T-helper 2 cell (primary cell): ENCODE results near the gene ATP2A1.
"Not testable (repeated sequence)": the region's sequence is repeated elsewhere in the genome, so short reads cannot be mapped to it uniquely, and the experiment has no call there.

Experiments
- DNase-seq, 5 experiments: peaks; one replicate each; pipeline versions ENCODE4 v3.0.0 to v3.0.0-alpha.2; 2012 to 2022

ATP2A1 gene

DNA sequence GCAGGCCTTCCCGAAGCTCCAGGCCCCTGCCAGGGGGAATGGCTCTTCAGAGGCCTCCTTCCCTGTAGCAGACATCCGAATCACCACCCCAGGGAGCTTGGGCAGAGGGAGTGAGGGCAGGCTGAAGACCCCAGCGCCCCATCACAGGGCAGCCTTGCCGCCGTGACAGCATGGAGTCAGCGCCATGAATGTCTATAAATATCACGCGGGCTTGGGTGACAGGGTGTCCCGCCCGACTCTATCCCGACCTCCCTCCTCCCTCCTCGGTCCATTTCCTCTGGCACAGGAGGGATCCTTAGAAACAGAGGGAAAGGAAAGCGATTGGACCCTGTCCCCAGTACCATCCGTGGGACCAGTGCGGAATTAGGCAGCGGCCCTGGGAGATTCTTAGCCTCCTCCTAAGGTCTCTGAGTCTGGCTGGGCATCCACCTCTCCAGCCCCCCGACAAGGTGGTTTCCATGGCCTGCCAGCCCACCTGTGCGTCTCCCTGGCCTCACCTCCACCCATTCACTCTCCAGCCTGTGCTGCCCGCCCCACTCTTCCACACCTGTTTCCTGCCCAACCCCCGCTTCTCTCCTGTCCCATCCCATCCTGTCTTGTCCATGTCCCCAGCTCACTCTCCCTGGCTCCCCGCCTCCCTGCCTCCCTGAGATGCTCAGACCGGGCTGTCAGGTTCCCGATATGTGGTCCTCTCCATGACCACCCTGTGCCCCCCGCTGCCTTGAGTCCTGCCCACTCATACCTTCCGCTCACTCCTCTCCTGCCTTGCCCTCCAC lies 5.1 kb downstream of the ATP2A1 start:
- no peak for DNase-seq

DNA sequence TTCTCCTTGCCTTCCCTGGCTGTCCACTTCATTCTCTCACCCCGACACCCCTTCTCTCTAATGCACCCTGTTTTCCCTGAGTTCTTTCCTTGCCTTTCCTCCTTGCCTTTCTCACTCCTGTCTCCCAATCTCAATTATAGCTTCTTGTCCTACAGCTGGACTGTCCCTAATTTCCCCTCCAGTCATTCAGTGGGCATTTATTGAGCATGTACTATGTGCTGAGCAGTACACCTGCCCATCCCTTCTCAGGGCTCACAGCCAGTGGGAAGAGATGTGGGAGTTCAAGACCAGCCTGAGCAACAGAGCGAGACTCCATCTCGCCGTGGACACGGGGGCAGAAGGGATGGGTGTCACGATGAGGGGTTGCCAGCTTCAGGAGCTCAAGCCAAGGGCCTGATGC lies 5.8 kb downstream of the ATP2A1 start:
- no peak for DNase-seq

DNA sequence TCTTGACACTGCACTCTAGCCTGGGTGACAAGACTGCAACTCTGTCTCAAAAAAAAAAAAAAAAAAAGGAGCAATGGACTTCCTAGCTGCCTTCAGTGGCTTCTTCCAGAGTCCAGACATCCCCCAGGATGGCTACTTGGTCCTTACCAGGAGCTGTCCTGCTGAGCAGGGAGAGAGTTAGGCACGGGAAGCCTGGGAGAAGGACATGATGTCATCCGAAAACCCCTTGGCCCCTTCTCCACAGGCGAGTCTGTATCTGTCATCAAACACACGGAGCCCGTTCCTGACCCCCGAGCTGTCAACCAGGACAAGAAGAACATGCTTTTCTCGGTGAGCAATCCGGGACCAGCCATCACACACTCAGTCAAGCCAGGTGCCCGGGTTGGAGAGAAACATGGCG lies 8.7 kb downstream of the ATP2A1 start:
- DNase-seq = no peak

DNA sequence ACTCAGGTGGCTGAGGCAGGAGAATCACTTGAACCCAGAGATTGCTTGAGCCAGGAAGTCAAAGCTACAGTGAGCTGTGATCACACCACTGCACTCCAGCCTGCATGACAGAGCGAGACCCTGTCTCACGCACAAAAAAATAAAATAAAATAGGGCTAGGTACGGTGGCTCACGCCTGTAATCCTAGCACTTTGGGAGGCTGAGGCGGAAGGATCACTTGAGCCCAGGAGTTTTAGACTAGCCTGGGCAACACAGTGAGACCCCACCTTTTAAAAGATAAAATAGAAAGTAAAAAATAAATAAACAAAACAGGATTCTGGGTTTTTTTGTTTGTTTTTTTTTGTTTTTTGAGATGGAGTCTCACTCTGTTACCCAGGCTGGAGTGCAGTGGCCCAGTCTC lies 12.1 kb downstream of the ATP2A1 start:
- DNase-seq = not testable (repeated sequence)

DNA sequence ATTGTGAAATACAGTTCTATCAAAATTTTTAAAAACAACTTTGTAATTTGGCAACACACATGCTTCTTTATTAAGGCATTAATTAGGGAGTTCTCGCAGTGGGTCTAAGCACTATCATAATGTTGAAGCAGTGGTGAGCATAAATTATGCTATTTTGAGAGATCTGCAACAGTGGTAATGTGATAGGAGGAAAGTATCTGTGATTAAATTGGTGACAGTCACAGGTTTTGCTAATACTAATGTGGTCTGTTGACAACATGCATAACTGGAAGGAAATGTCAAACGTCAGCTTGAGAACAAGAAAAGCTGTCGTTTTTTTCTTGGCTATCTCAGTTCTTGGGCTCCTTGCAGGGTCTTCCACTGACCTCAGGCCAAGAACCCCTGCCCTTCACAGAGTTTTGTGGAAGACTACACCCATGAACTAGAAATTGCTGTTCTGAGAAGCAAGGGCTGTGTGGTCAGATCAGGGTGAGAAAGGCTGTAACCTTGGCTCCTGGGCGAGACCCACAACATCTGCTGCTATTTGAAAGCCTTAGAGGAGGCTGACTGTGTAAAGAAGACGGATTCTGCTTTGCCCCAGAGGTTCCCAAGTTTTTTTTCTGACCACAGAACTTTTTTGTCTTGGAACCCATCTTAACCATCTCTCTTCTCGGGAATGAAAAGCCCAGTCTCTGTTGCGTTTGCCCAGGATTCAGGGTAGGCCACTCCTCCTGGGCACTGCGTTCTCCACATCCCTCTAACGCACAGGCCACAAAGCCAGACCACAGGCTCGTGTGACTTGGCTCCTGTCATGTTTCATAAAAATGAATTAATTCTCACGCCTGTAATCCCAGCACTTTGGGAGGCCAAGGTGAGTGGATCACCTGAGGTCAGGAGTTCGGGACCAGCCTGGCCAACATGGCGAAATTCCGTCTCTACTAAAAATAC lies 13.9 kb downstream of the ATP2A1 start:
- DNase-seq = no peak

DNA sequence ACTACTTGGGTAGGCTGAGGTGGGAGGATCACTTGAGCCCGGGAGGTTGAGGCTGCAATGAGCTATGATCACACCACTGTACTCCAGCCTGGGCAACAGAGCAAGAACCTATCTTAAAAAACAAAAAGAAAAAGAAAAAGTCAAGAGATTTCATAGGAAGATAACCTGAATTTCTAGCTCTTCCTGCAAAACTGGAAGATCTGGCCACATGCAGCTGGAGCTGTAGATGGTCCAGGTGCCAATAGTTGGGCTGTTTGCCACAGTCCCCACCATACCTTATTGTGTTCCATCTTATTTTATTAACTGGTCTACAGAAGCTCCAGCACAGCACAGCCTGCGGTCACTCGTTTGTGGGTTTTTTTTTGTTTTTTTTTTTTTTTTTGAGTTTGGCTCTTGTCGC lies 15.0 kb downstream of the ATP2A1 start:
- no peak for DNase-seq

DNA sequence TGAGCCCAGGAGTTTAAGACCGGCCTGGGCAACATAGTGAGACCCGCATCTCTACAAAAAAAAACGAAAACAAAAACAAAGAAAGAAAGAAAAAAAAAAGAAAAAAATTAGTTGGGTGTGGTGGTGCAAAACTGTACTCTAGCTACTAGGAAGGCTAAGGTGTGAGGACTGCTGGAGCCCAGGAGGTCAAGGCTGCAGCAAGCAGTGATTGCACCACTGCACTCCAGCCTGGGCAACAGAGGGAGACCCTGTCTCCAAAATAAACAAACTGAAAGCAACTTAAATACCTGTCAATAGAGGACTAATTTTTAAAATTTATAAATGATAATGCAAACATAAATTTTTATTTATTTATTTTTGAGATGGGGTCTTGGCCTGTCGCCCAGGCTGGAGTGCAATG lies 17.3 kb downstream of the ATP2A1 start:
- no peak for DNase-seq

DNA sequence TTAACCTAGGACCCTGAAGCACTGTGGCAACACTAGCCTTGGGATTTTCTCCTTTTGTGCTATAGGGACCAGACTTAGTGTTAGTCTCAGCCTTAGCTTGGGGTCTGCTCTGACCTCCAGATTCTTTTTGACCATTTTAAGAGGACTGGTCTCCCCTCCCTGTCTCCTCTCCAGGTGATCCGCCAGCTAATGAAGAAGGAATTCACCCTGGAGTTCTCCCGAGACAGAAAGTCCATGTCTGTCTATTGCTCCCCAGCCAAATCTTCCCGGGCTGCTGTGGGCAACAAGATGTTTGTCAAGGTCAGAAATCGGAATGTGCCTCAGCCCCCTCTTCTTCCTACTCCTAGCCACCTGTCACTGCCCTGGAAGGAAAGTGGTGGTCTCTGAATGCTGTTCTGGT lies 19.5 kb downstream of the ATP2A1 start:
- DNase-seq = no peak

DNA sequence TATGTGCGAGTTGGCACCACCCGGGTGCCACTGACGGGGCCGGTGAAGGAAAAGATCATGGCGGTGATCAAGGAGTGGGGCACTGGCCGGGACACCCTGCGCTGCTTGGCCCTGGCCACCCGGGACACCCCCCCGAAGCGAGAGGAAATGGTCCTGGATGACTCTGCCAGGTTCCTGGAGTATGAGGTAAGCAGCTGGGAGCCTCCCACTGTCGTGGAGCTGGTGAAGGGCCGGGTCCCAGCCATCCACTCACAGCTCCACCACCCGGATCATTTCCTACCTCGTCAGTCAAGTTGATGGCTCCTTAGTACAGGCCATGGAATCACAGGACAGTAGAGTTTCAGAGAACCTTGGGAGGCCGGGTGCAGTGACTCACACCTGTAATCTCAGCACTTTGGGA lies 20.0 kb downstream of the ATP2A1 start:
- no peak for DNase-seq

DNA sequence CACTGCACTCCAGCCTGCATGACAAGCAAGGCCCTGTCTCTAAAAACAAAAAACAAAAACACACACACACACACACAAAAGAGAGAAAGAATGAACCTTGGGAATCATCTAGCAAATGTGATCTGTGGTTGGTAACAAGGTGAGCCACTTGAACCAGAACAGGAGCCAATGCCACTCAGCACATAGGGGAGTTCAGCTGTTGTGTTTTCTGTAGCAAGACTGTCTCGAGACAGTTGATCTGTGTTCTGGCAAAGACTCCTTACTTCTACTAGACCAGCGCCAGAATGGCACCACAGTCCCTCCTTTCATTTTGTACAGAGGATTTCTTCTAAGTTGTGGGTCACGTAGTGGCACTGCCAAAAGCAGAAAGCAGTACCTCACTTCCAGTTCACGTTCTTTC lies 20.7 kb downstream of the ATP2A1 start:
- DNase-seq = no peak

DNA sequence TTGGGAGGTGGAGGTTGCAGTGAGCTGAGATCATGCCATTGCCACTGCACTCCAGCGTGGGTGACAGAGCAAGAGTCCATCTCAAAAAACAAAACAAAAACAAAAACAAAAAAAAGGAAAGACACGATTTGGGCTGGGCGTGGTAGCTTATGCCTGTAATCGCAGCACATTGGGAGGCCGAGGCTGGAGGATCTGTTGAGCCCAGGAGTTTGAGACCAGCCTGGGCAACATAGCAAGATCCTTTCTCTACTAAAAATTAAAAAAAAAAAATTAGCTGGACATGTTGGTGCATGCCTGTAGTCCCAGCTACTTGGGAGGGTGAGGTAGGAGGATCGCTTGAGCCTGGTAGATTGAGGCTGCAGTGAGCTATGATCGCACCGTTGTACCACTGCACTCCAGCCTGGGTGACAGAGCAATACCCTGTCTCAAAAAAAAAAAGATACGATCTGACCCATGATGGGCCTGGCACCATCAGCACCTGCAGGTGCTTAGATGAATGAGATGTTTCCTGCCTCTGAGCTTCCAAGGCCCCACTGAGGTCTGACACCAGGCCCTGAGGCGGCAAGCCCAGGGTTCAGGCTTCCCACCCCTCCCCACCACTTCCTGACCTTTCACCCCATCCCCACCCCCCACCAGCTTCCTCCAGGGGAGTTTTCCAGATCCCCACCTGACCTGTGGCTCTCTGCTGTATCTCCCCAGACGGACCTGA lies 21.7 kb downstream of the ATP2A1 start:
- no peak for DNase-seq

DNA sequence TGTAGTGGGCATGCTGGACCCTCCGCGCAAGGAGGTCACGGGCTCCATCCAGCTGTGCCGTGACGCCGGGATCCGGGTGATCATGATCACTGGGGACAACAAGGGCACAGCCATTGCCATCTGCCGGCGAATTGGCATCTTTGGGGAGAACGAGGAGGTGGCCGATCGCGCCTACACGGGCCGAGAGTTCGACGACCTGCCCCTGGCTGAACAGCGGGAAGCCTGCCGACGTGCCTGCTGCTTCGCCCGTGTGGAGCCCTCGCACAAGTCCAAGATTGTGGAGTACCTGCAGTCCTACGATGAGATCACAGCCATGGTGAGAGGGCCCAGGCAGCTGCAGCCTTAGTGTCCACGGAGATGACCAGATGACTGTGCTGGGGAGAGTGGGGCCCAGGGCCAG lies 22.3 kb downstream of the ATP2A1 start:
- DNase-seq = no peak

DNA sequence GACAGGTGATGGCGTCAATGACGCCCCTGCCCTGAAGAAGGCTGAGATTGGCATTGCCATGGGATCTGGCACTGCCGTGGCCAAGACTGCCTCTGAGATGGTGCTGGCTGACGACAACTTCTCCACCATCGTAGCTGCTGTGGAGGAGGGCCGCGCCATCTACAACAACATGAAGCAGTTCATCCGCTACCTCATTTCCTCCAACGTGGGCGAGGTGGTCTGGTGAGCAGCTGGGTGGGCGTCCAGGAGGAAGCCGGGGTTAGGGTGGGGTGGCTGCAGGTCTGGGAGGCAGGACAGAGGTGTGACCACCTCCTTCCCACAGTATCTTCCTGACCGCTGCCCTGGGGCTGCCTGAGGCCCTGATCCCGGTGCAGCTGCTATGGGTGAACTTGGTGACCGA lies 23.6 kb downstream of the ATP2A1 start:
- DNase-seq = no peak

DNA sequence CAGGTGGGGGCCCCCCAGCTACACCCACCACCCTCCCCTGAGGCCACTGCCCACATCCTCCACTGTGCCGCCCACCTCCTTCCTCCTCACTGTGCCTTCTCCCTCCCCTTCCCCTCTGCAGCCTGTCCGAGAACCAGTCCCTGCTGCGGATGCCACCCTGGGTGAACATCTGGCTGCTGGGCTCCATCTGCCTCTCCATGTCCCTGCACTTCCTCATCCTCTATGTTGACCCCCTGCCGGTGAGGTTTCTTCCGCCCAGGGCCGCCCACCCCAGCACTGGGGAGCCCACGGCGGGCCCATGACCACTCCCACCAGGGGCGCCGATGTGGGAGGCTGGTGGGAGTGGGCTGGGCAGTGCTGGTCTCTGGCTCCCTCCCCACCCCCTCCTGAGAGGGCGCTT lies 24.6 kb downstream of the ATP2A1 start:
- DNase-seq = no peak

DNA sequence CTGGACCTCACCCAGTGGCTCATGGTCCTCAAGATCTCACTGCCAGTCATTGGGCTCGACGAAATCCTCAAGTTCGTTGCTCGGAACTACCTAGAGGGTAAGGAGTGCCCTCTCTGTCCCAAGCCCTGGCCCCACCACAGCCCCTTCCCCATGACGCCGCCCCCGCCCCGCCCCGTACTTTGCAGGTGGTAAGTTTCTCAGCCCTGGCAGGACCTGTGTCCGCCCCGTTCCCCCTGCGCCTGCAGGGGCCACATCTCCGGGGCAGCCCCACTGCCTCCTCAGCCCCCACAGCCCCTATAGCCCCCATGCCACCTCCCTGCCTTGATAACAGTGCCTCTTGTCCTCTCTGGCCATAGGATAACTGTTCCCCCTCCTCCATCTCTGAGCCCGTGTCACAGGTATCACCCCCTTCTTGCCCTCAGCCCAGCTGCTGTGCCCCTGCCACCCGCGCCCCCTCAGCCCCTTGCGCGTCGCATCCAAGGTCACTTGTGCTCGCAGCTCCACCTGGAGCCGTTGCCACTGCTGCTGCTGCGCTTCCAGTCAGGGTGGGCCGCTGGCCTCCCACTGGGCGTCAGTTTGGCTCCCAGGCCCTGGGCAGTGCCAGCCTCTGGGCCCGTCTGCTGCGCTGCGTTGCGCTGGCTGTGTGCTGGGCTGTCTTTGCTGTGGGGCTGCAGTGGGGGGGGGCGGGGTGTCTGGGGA lies 25.2 kb downstream of the ATP2A1 start:
- DNase-seq = no peak

DNA sequence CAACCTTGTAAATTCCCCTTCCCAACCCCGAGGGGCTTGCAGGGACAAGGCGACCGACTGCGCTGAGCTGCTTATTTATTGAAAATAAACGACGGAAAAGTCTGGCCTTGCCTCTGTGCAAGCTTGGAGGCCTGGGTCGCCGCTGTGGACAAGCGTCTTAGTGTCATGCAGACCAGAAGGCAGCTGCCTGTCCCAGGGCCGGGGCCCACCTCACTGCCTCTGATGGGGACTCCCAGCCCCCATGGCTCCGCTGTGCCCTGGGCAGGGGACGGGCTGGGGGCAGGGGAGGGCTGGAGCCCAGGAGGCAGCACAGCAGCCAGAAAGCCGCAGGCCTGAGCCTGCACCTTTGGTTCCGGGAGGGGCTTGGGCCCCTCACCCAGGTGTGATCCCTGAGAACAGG lies 26.1 kb downstream of the ATP2A1 start:
- DNase-seq = no peak

DNA sequence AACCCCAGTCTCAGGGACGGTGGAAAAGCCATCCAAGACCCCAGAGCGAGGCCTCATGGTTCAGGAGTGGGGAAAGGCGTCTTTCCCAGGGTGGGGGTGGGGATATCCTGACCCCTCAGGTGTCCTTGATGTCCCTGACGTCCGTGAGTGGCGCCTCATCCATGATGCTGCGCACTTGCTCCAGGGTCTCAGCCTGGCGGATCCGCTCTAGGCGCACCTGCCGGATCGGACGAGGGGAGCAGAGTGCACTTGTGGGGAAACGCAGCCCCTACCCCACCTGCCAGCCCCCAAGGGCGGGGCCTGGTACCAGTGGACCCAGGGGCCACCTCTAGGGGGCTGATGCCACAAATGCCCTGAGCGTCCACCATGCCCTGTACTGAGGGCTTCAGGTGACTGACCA lies 26.5 kb downstream of the ATP2A1 start:
- no peak for DNase-seq

DNA sequence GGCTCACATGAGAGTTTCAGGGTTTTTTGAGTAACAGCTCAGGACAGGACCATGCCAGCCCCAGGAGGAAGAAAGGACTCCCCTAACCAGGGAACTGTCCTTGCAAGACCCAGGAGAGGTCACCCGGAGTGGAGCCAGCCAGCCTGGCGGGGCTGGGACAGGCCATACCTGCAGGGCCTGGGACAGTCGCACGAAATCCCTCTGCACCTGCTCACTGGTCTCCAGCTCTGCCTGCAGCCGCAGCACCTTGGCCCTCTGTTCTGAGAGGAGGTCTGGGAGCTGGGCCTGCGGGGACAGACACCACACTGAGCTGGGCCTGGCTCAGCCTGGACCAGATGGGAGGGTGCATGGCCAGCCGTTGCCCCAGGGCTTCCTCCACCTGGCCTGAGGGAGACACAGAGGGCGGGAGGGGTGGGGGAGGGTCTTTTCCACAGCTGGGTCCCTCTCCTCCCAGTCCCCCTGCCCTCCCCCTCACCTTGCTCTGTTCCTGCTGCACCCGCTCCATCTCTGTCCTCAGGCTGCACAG lies 27.0 kb downstream of the ATP2A1 start:
- DNase-seq = no peak

DNA sequence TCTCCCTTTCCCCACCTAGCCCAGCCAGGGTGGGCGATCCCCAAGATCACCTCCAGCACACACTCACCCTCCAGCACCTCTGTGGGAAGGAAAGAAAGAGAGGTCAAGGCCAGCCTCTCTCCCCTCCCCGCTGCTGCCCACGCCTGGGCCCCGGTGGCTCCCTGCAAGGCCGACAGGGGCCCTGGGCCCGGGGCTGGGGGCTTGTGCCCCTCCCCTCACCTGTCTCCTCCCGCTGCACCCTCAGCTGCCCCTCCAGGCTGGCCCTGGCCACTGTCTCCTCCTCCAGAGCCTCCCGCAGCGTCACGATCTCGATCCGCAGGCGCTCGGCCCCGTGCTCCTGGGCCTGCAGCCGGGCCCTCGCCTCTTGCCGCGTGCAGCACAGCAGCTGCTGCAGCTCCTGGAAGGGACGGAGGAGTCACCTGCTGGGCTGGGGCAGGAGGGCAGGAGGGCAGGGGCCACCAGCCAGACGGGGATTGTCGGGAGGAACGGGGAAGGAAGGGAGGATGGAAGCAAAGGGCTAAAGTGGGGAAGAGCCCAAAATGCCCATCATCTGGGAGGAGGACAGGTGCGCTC lies 27.6 kb downstream of the ATP2A1 start:
- DNase-seq = no peak

DNA sequence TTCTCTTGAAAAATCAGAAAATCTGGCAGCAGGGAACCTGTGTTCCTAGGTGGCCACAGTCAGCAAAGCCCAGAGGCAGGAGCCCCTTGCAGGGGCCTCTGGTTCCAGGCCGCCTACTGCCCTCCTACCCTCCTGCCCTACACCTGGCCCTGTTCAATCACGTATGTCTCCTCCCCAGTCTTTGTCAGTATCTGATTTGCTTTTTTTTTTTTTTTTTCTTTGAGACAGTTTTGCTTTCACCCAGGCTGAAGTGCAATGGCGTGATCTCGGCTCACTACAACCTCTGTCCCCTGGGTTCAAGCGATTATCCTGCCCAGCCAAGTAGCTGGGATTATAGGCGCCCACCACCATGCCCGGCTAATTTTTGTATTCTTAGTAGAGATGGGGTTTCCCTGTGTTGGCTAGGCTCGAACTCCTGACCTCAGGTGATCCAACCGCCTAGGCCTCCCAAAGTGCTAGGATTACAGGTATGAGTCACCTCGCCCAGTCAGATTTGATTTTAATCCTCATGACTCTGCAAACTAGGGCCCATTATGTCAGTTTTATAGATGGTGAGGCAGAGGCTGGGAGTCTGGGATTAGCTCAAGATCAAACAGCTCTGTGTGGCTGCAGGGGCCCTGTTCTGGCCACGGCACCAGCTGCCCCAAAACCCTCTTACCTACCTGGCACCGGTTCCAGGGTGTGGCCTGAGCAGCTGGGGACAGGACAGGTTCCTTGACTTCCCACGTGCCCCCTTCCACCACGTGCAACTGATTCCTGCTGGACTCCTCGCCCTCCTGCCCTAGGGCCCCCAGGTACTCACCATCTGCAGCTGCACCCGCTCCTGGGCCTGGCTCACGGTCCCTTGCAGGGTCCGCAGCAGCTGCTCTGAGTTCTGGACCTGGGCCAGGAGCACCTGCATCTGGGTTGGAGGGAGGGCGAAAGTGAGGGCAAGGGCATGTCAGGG lies 32.1 kb downstream of the ATP2A1 start:
- peak in 1 of 5 experiments; percentile 18 for DNase-seq

DNA sequence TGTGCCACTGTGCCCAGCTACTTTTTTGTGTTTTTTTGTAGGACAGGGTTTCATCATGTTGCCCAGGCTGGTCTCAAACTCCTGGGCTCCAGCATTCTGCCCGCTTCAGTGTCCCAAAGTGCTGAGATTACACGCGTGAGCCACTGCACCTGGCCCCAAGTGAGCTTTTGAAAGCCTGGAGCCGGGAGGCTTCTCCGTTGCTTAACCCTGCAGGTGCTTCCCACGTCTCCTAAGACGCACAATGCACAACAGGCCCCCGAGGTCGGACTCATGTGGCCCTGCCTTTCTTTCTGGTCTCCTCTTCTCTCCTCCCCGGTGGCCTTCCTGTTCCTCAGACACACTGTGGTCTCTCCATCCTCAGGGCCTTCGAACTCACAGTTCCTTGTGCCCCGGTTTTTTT lies 34.3 kb downstream of the ATP2A1 start:
- DNase-seq = no peak
